HCT116 (cell line): ENCODE results near the gene ZNF76. TPM values are rescaled to one million over a fixed set of nuclear protein-coding genes. Genes with fewer than 3 reads are reported as not detected.
A peak's percentile ranks its signal among the peaks of the same experiment; 100 is the strongest.

ENCODE experiments used
- ATAC-seq: fragments of 200-7000 bp; cut with Tn5 transposase; 2 replicates; pipeline ENCODE4 v1.9.1; 2020; ENCODE audit warnings: mild to moderate bottlenecking, moderate library complexity
- BruUV-seq: library from RNA; stranded (reverse); fragments of 400-500 nt; replicated peaks from 2 replicates; lab custom pipeline; 2021; lab: Mats Ljungman, UMichigan
- CTCF ChIA-PET: fragments of 300-600 bp; sonication (Branson Sonifier 250); formaldehyde crosslinking; loops from one replicate; lab custom pipeline; 2021; ENCODE audit warnings: antibody characterized with exemption; lab: Charles Lee
- POLR2A ChIA-PET: fragments of 300-600, 350-600 bp; sonication (Branson Sonifier 250); formaldehyde crosslinking; loops from one replicate; lab custom pipeline; 2021; ENCODE audit warnings: antibody characterized with exemption; lab: Charles Lee
- RAD21 ChIA-PET, 2 experiments: fragments of 300-600 bp; sonication (Branson Sonifier 250); formaldehyde crosslinking; loops; one replicate each; lab custom pipeline; 2023; ENCODE audit warnings: low total read pairs in 2 of 2; ENCODE audit not compliant: uncharacterized antibody in 2 of 2, unreplicated experiment in 2 of 2, low non-redundant PET in 1 of 2; lab: Charles Lee
- DNase-seq: peaks from one replicate; pipeline ENCODE4 v3.0.0-alpha.2; 2010; ENCODE audit warnings: low read depth, low spot score
- H2AFZ ChIP-seq: fragments of 200-600 bp; shearing (Covaris generic), sonication (generic); 2 replicates; pipeline ENCODE4 v1.6.1; 2017; ENCODE audit warnings: low read depth, mixed run types, mixed read lengths, antibody characterized with exemption, low read length; ENCODE audit not compliant: poor library complexity, severe bottlenecking
- H3K27ac ChIP-seq: 2 replicates; pipeline ENCODE4 v1.5.1; 2012; ENCODE audit warnings: low read depth, low read length
- H3K27me3 ChIP-seq: fragments of 200-600 bp; sonication (generic); 2 replicates; pipeline ENCODE4 v1.6.1; 2016; ENCODE audit warnings: mixed run types, low read length, mixed read lengths; ENCODE audit not compliant: insufficient read depth
- H3K36me3 ChIP-seq, 2 experiments: fragments of 200-500 bp in 1 of 2; fragments of 200-600 bp in 1 of 2; sonication (Bioruptor generic) in 1 of 2; sonication (generic) in 1 of 2; 2 replicates each; pipeline versions ENCODE4 v1.5.1 to v1.6.1; 2014 to 2016; ENCODE audit warnings: low read length in 2 of 2, inconsistent platforms in 1 of 2, mixed read lengths in 1 of 2, mixed run types in 1 of 2; ENCODE audit not compliant: insufficient read depth in 2 of 2, control insufficient read depth in 1 of 2
- H3K4me1 ChIP-seq, 2 experiments: fragments of 200-600 bp in 1 of 2; sonication (generic) in 1 of 2; 2 replicates each; pipeline versions ENCODE4 v1.5.1 to v1.6.1; 2012 to 2017; ENCODE audit warnings: low read length in 2 of 2, inconsistent platforms in 1 of 2, mild to moderate bottlenecking in 1 of 2, mixed read lengths in 1 of 2, mixed run types in 1 of 2, moderate library complexity in 1 of 2; ENCODE audit not compliant: insufficient read depth in 2 of 2, control insufficient read depth in 1 of 2
- H3K4me2 ChIP-seq: fragments of 200-600 bp; sonication (generic); 2 replicates; pipeline ENCODE4 v1.6.1; 2017; ENCODE audit warnings: mixed run types, low read length, mixed read lengths
- H3K4me3 ChIP-seq, 2 experiments: fragments of 200-600 bp in 1 of 2; sonication (generic) in 1 of 2; replicated peaks in 1 of 2; 2 replicates each; pipeline ENCODE4 v1.5.1; 2011 to 2016; ENCODE audit warnings: low read length in 2 of 2, control low read depth in 1 of 2, low read depth in 1 of 2, mild to moderate bottlenecking in 1 of 2, mixed read lengths in 1 of 2, mixed run types in 1 of 2
- H3K79me2 ChIP-seq: fragments of 200-600 bp; sonication (generic); 2 replicates; pipeline ENCODE4 v1.6.1; 2017; ENCODE audit warnings: mild to moderate bottlenecking, mixed run types, low read length, moderate library complexity, mixed read lengths; ENCODE audit not compliant: insufficient read depth
- H3K9ac ChIP-seq: fragments of 200-600 bp; sonication (generic); 2 replicates; pipeline ENCODE4 v1.6.1; 2016; ENCODE audit warnings: low read length, mixed read lengths
- H3K9me2 ChIP-seq: fragments of 200-600 bp; sonication (generic), shearing (Covaris generic); 2 replicates; pipeline ENCODE4 v1.6.1; 2017; ENCODE audit warnings: mixed run types, mild to moderate bottlenecking, moderate library complexity; ENCODE audit not compliant: insufficient read depth
- H3K9me3 ChIP-seq, 2 experiments: fragments of 200-500 bp in 1 of 2; fragments of 200-600 bp in 1 of 2; sonication (Bioruptor generic) in 1 of 2; sonication (generic) in 1 of 2; 2 replicates each; pipeline ENCODE4 v1.6.1; 2014 to 2017; ENCODE audit warnings: low read length in 2 of 2, mixed read lengths in 2 of 2, inconsistent platforms in 1 of 2, low read depth in 1 of 2, mild to moderate bottlenecking in 1 of 2, mixed run types in 1 of 2, moderate library complexity in 1 of 2; ENCODE audit not compliant: control insufficient read depth in 1 of 2, insufficient read depth in 1 of 2
- H4K20me1 ChIP-seq: fragments of 200-600 bp; sonication (generic), shearing (Covaris generic); 2 replicates; pipeline ENCODE4 v1.6.1; 2017; ENCODE audit warnings: mixed run types, mild to moderate bottlenecking, moderate library complexity; ENCODE audit not compliant: insufficient read depth
- CBX3 ChIP-seq: IDR thresholded peaks from 2 replicates; pipeline ENCODE4 v1.6.1; 2012; ENCODE audit warnings: low read depth
- CEBPB ChIP-seq: IDR thresholded peaks from 2 replicates; pipeline ENCODE4 v1.6.1; 2012; ENCODE audit warnings: low read depth
- EGR1 ChIP-seq: IDR thresholded peaks from 2 replicates; pipeline ENCODE4 v1.6.1; 2012; ENCODE audit warnings: low read depth
- ELF1 ChIP-seq: IDR thresholded peaks from 2 replicates; pipeline ENCODE4 v1.6.1; 2012; ENCODE audit warnings: low read depth, borderline replicate concordance
- EZH2 ChIP-seq: fragments of 200-600 bp; sonication (generic); IDR thresholded peaks from 2 replicates; pipeline ENCODE4 v1.6.1; 2017; ENCODE audit warnings: antibody characterized with exemption, mixed run types
- EZH2phosphoT487 ChIP-seq: fragments of 200-600 bp; IDR thresholded peaks from 2 replicates; pipeline ENCODE4 v1.6.1; 2018; ENCODE audit warnings: antibody characterized with exemption, borderline replicate concordance
- FOSL1 ChIP-seq: IDR thresholded peaks from 2 replicates; pipeline ENCODE4 v1.6.1; 2012; ENCODE audit warnings: low read depth
- JUND ChIP-seq: IDR thresholded peaks from 2 replicates; pipeline ENCODE4 v1.6.1; 2012
- MAX ChIP-seq: IDR thresholded peaks from 2 replicates; pipeline ENCODE4 v1.6.1; 2012
- POLR2A ChIP-seq: IDR thresholded peaks from 2 replicates; pipeline ENCODE4 v1.7.0; 2011; ENCODE audit warnings: borderline replicate concordance; ENCODE audit not compliant: insufficient read depth, insufficient read length; ENCODE audit errors: extremely low read depth
- SIN3A ChIP-seq: IDR thresholded peaks from 2 replicates; pipeline ENCODE4 v1.6.1; 2012; ENCODE audit warnings: low read depth
- SP1 ChIP-seq: IDR thresholded peaks from 2 replicates; pipeline ENCODE4 v1.6.1; 2012; ENCODE audit warnings: low read depth
- TCF7L2 ChIP-seq: IDR thresholded peaks from 2 replicates; pipeline ENCODE4 v1.7.0; 2011; ENCODE audit warnings: borderline replicate concordance, inconsistent platforms; ENCODE audit not compliant: insufficient read depth, insufficient read length; ENCODE audit errors: extremely low read depth
- ZFX ChIP-seq: fragments of 450-650 bp; IDR thresholded peaks from 2 replicates; pipeline ENCODE4 v1.6.1; 2017
- ZNF274 ChIP-seq: fragments of 200-500 bp; sonication (Bioruptor generic); IDR thresholded peaks from 2 replicates; pipeline ENCODE4 v1.6.1; 2014; ENCODE audit warnings: mild to moderate bottlenecking, low read depth, low read length, inconsistent platforms
- intact Hi-C: fragments of 100-400 bp; cut with micrococcal nuclease; formaldehyde crosslinking; loops from 2 replicates; pipeline ENCODE4 v1.10.0; 2022
- total RNA-seq: library from RNA; stranded (reverse); gene quantifications from one replicate; pipeline ENCODE4 v1.2.1, GENCODE V29; 2021; ENCODE audit not compliant: unreplicated experiment
- TF ChIP-seq, protein P1 (sequence below), 3 experiments: fragments of 200-600 bp in 1 of 3; sonication (generic) in 1 of 3; IDR thresholded peaks in 2 of 3; conservative IDR thresholded peaks in 1 of 3; 2 replicates each; pipeline ENCODE4 v1.5.1; 2012 to 2017; ENCODE audit warnings: low read depth in 2 of 3, low read length in 2 of 3, antibody characterized with exemption in 1 of 3, borderline replicate concordance in 1 of 3, control low read depth in 1 of 3, mild to moderate bottlenecking in 1 of 3, mixed read lengths in 1 of 3, mixed run types in 1 of 3, moderate library complexity in 1 of 3; ENCODE audit not compliant: insufficient read depth in 1 of 3
- TF ChIP-seq, protein P2 (sequence below): IDR thresholded peaks from 2 replicates; pipeline ENCODE4 v1.6.1; 2011; ENCODE audit warnings: mild to moderate bottlenecking, low read length, moderate library complexity; ENCODE audit not compliant: insufficient replicate concordance; ENCODE audit errors: extremely low read depth

ZNF76 gene
- total RNA-seq, 1 experiment from 2014 or later, result 47.5 TPM

DNA sequence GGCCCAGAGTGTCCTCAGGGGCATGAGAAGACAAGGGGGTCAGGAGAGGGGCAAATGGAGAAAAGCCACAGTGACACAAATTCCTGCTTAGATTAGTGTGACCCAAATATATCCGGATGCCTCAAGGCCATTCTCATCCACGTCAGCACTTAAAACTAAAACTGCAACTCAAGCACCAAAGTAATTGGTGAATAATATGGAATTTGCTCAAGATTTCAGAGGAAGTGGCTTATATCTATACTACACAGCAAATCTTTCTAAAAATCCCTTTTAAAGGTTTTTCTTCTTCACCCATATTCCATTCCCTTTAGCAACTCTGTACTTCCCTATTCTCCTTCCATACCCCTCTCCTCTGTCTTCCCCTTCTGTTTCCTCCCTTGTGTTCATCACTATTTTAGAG, 53.3 kb downstream of the ZNF76 start:
- Histone ChIP-seq H3K9me2 (no peaks in the 10 kb centered on the region), H3K9me3 (no peaks in the 10 kb centered on the region), H3K9ac (no peak overlapping the region), H4K20me1 (no peaks in the 10 kb centered on the region), H3K27ac (no peak overlapping the region), H3K36me3 (peaks cover 0 to 2% of the 10 kb centered on the region in 2 experiments; a peak in 1 of 4 replicates), H3K4me2 (no peak overlapping the region), H3K4me1 (no peaks in the 10 kb centered on the region), H3K79me2 (no peaks in the 10 kb centered on the region), H3K27me3 (no peaks in the 10 kb centered on the region), H2AFZ (no peak overlapping the region), H3K4me3 (no peak overlapping the region)
- DNase-seq, result no peak
- no peak for ATAC-seq
- ChIA-PET RAD21 (no interaction called here), CTCF (interaction anchor here (1.0 kb wide), 1 partner anchor 137 kb away, joined by 4 read pairs; no protein-coding TSS in a partner anchor), POLR2A (no interaction called here)
- BruUV-seq, result no TSS peak
- intact Hi-C loops, result no loop called here
- no peak for TF ChIP-seq ELF1
- TF ChIP-seq EGR1, result no peak
- TF ChIP-seq EZH2phosphoT487, result no peak
- TF ChIP-seq POLR2A, result no peak
- no peak for TF ChIP-seq JUND
- no peak for TF ChIP-seq SIN3A
- no peak for TF ChIP-seq EZH2
- no peak for TF ChIP-seq ZFX
- TF ChIP-seq CEBPB, result no peak

DNA sequence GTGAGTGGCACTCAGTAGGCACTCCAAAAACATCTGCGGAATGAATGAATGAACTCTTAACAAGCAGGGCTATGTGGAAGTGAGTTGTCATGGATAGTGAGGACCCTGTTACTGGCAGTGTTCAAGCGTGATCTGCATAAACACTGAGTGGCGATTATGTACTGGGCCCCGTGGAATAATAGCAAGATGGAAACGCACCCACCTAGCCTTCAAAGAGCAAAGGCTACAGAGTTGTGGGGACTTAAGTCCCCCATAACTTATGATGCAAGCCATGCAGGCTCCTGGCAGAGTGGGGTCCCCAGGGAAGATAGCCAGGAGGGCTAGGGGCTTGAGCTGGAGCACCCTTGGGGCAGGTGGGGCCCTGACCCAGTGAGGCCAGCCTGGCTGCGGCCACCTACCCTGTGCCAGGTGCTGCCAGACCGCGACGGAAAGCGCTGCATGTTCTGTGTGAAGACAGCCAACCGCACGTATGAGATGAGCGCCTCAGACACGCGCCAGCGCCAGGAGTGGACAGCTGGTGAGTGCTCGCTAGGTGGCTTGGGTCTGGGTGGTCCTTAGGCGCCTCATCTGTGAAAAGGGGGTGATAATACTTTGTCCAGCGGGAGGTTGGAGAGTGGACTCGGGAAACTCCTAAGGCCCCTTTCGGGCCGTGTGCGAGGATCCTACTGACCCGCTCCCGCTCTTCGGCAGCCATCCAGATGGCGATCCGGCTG, 58.1 kb downstream of the ZNF76 start:
- DNase-seq, result no peak
- Histone ChIP-seq H3K9me2 (no peaks in the 10 kb centered on the region), H3K9ac (no peak overlapping the region), H4K20me1 (no peaks in the 10 kb centered on the region), H3K27me3 (no peaks in the 10 kb centered on the region), H3K4me2 (no peak overlapping the region), H3K4me1 (no peaks in the 10 kb centered on the region), H3K27ac (no peak overlapping the region), H3K79me2 (no peaks in the 10 kb centered on the region), H3K9me3 (no peaks in the 10 kb centered on the region), H2AFZ (no peak overlapping the region), H3K36me3 (peaks cover 10 to 11% of the 10 kb centered on the region in 2 experiments; a peak in 2 of 4 replicates), H3K4me3 (no peak overlapping the region)
- POLR2A ChIA-PET, result no interaction called here
- CTCF ChIA-PET, result no interaction called here
- 0 out of 2 replicates have a peak, but pooled peaks have one; percentile 17 for ATAC-seq
- intact Hi-C loops, result no loop called here
- RAD21 ChIA-PET, result no interaction called here
- no TSS peak for BruUV-seq
- TF ChIP-seq TCF7L2 (no peak), MAX (no peak), SIN3A (no peak), FOSL1 (no peak), ELF1 (no peak), SP1 (no peak), POLR2A (no peak), CEBPB (no peak), ZNF274 (no peak), CBX3 (no peak), EGR1 (no peak)
- TF ChIP-seq, protein P1, sequence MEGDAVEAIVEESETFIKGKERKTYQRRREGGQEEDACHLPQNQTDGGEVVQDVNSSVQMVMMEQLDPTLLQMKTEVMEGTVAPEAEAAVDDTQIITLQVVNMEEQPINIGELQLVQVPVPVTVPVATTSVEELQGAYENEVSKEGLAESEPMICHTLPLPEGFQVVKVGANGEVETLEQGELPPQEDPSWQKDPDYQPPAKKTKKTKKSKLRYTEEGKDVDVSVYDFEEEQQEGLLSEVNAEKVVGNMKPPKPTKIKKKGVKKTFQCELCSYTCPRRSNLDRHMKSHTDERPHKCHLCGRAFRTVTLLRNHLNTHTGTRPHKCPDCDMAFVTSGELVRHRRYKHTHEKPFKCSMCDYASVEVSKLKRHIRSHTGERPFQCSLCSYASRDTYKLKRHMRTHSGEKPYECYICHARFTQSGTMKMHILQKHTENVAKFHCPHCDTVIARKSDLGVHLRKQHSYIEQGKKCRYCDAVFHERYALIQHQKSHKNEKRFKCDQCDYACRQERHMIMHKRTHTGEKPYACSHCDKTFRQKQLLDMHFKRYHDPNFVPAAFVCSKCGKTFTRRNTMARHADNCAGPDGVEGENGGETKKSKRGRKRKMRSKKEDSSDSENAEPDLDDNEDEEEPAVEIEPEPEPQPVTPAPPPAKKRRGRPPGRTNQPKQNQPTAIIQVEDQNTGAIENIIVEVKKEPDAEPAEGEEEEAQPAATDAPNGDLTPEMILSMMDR (IDR thresholded peaks at IDR 0.05 in 2 of 3, conservative IDR thresholded peaks at IDR 0.05 in 1 of 3; ENCODE audit: borderline replicate concordance in 1 of 3, insufficient read depth in 1 of 3, low read depth in 2 of 3, low read length in 2 of 3), result no peak
- TF ChIP-seq, protein P2, sequence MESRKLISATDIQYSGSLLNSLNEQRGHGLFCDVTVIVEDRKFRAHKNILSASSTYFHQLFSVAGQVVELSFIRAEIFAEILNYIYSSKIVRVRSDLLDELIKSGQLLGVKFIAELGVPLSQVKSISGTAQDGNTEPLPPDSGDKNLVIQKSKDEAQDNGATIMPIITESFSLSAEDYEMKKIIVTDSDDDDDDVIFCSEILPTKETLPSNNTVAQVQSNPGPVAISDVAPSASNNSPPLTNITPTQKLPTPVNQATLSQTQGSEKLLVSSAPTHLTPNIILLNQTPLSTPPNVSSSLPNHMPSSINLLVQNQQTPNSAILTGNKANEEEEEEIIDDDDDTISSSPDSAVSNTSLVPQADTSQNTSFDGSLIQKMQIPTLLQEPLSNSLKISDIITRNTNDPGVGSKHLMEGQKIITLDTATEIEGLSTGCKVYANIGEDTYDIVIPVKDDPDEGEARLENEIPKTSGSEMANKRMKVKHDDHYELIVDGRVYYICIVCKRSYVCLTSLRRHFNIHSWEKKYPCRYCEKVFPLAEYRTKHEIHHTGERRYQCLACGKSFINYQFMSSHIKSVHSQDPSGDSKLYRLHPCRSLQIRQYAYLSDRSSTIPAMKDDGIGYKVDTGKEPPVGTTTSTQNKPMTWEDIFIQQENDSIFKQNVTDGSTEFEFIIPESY, result no peak
